ENCODE data around the gene ZCCHC14. TPM values are rescaled to one million over a fixed set of nuclear protein-coding genes. Genes with fewer than 3 reads are reported as not detected.

ZCCHC14 gene
- total and polyA plus RNA-seq, 4 donors = 6.6 to 42.5 (median 27.8) TPM

- ATAC-seq (ENCODE audit: low FRiP score) (no peak), DNase-seq (no peak)
- Histone ChIP-seq H3K4me3 (ENCODE audit: low read length in 2 of 2) (no peak overlapping the region), H3K9me3 (ENCODE audit: control insufficient read depth, low read length) (no peaks in the 10 kb centered on the region), H3K27ac (ENCODE audit: low read depth in 1 of 2, low read length in 2 of 2) (no peak overlapping the region), H3K4me1 (ENCODE audit: control insufficient read depth in 1 of 2, insufficient read depth in 2 of 2, low read length in 2 of 2) (peaks cover 0 to under 1% of the 10 kb centered on the region in 2 donors), H3K36me3 (ENCODE audit: control insufficient read depth in 1 of 2, insufficient read depth in 2 of 2, low read length in 1 of 2) (no peaks in the 10 kb centered on the region), H3K27me3 (ENCODE audit: control insufficient read depth in 1 of 2, insufficient read depth in 2 of 2, low read length in 1 of 2) (no peaks in the 10 kb centered on the region)
- intact Hi-C loops (cut with DNase I) = no loop called here
- 92% methylated on average over 14 of the region's 14 CpGs for WGBS, 2 donors
Measured at GRCh38 chr16:87453326-87453725, 39.5 kb downstream of the ZCCHC14 start.

DNA sequence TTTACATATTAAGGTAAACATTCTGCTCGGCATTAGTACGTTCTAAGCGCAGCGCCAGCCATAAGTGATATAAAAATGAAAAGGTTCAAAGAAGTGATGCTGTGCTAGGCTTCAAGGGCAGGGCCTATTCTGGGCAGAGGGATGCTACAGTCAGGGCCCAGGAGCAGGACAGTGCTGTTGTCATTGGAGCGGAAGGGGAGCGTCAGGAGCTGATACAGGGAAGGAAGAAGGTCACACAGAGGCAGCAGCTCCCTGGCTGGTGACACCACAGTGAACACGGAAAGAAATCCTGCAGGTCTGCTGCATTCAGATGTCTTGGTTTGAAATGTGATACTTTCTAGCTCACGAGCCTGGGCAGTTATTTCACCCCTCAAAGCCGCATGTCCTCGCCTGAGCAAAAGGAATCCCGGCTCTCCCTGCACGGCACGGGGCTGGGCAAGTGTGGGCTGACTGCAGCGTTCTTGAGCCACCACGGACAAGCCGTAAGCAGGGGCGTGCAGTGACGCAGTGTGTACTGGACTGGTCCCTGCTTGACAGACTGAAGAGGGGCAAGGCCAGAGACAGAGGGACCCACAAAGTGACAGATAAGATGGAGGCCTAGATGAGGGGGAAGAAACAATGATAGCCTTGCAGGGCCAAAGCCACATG, 41.1 kb downstream of the ZCCHC14 start:
- peak; percentile 19 for ATAC-seq (ENCODE audit: low FRiP score)
- no peak for DNase-seq
- H3K27me3 ChIP-seq (ENCODE audit: control insufficient read depth in 1 of 2, insufficient read depth in 2 of 2, low read length in 1 of 2) = no peaks in the 10 kb centered on the region
- 85 to 87% methylated on average over 18 of the region's 18 CpGs for WGBS, 2 donors
- peaks cover 0 to 2% of the 10 kb centered on the region in 2 donors for H3K4me1 ChIP-seq (ENCODE audit: control insufficient read depth in 1 of 2, insufficient read depth in 2 of 2, low read length in 2 of 2)
- H3K9me3 ChIP-seq (ENCODE audit: control insufficient read depth, low read length) = no peaks in the 10 kb centered on the region
- no peak overlapping the region for H3K27ac ChIP-seq (ENCODE audit: low read depth in 1 of 2, low read length in 2 of 2)
- H3K4me3 ChIP-seq (ENCODE audit: low read length in 2 of 2) = no peak overlapping the region
- H3K36me3 ChIP-seq (ENCODE audit: control insufficient read depth in 1 of 2, insufficient read depth in 2 of 2, low read length in 1 of 2) = no peaks in the 10 kb centered on the region
- intact Hi-C loops (cut with DNase I) = no loop called here

DNA sequence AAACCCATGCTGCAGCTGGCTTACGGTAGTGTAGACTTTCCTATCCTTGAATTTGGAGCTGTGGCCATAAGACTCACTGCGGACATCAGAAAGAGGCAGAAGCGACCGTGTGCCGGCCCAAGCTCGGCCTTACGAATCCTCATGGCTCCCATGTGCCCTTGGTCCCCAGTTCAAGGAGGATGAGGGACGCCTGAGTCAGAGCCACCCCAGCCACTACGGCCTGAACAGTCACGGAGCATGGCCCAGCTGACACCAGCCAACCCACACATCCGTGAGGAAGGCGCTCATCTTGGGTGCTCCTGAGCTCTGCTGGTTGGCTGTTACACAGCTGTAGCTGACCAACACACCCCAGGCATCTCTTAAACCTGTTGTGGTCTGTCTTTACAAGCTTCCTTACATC, 44.0 kb downstream of the ZCCHC14 start:
- intact Hi-C loops (cut with DNase I) = no loop called here
- no peaks in the 10 kb centered on the region for H3K9me3 ChIP-seq (ENCODE audit: control insufficient read depth, low read length)
- no peak overlapping the region for H3K27ac ChIP-seq (ENCODE audit: low read depth in 1 of 2, low read length in 2 of 2)
- 94 to 96% methylated on average over 12 of the region's 12 CpGs for WGBS, 2 donors
- peaks cover 0 to 2% of the 10 kb centered on the region in 2 donors for H3K4me1 ChIP-seq (ENCODE audit: control insufficient read depth in 1 of 2, insufficient read depth in 2 of 2, low read length in 2 of 2)
- H3K36me3 ChIP-seq (ENCODE audit: control insufficient read depth in 1 of 2, insufficient read depth in 2 of 2, low read length in 1 of 2) = no peaks in the 10 kb centered on the region
- H3K27me3 ChIP-seq (ENCODE audit: control insufficient read depth in 1 of 2, insufficient read depth in 2 of 2, low read length in 1 of 2) = no peaks in the 10 kb centered on the region
- ATAC-seq (ENCODE audit: low FRiP score) = no peak
- no peak overlapping the region for H3K4me3 ChIP-seq (ENCODE audit: low read length in 2 of 2)
- DNase-seq = no peak

DNA sequence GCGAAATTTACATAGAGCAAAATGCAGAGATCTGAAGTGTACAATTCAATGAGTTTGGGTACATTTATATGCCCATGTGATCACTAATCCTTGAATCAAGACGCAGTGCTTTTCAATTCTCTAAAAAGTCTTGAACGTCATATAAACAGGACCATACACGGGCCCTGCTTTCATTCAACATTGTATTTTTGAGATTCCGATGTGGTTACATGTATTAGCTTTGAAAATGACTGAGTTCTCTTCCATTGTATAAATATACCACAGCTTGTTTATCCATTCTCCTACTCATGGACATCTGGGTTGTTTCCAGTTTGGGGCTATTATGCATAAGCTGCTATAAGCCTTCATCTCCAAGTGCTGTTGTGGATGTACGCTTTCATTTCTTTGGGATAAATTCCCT, 45.5 kb downstream of the ZCCHC14 start:
- WGBS, 2 donors = 38 to 41% methylated on average over 6 of the region's 6 CpGs
- intact Hi-C loops (cut with DNase I) = no loop called here
- ATAC-seq (ENCODE audit: low FRiP score) (no peak), DNase-seq (no peak)
- H3K4me1 ChIP-seq (ENCODE audit: control insufficient read depth in 1 of 2, insufficient read depth in 2 of 2, low read length in 2 of 2) = peaks cover 1 to 2% of the 10 kb centered on the region in 2 donors
- peak overlapping the region in 1 of 2 donors; percentile 92 for H3K27ac ChIP-seq (ENCODE audit: low read depth in 1 of 2, low read length in 2 of 2)
- no peaks in the 10 kb centered on the region for H3K36me3 ChIP-seq (ENCODE audit: control insufficient read depth in 1 of 2, insufficient read depth in 2 of 2, low read length in 1 of 2)
- H3K27me3 ChIP-seq (ENCODE audit: control insufficient read depth in 1 of 2, insufficient read depth in 2 of 2, low read length in 1 of 2) = no peaks in the 10 kb centered on the region
- no peaks in the 10 kb centered on the region for H3K9me3 ChIP-seq (ENCODE audit: control insufficient read depth, low read length)
- no peak overlapping the region for H3K4me3 ChIP-seq (ENCODE audit: low read length in 2 of 2)

GRCh38 chr16:87446479-87446878, 46.3 kb downstream of the ZCCHC14 start:
- Histone ChIP-seq H3K9me3 (ENCODE audit: control insufficient read depth, low read length) (no peaks in the 10 kb centered on the region), H3K27me3 (ENCODE audit: control insufficient read depth in 1 of 2, insufficient read depth in 2 of 2, low read length in 1 of 2) (no peaks in the 10 kb centered on the region), H3K27ac (ENCODE audit: low read depth in 1 of 2, low read length in 2 of 2) (peak overlapping the region; percentile 68 to 92), H3K4me3 (ENCODE audit: low read length in 2 of 2) (no peak overlapping the region), H3K4me1 (ENCODE audit: control insufficient read depth in 1 of 2, insufficient read depth in 2 of 2, low read length in 2 of 2) (peaks cover 2 to 6% of the 10 kb centered on the region in 2 donors), H3K36me3 (ENCODE audit: control insufficient read depth in 1 of 2, insufficient read depth in 2 of 2, low read length in 1 of 2) (no peaks in the 10 kb centered on the region)
- ATAC-seq (ENCODE audit: low FRiP score) (no peak), DNase-seq (no peak)
- WGBS, 2 donors = 95 to 96% methylated on average over 7 of the region's 7 CpGs
- intact Hi-C loops (cut with DNase I) = no loop called here

DNA sequence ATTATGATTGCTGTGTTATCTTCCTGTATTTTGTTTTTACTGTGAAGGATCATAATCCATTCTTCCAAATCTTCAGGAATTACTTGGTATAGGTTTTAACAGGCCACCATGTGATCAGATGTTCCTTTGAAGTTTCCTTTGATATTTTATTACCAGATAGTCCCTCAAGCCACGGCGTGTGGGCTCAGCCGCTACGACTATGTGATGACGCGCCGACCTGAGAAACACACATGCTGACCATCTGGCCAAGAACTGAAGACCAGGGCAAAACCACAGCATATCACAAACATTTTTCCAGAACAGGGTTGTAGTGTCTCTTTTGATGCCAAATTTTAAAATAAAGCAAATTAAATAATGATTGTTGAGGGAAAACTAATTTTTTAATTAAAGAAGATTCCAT, 47.3 kb downstream of the ZCCHC14 start:
- no peaks in the 10 kb centered on the region for H3K36me3 ChIP-seq (ENCODE audit: control insufficient read depth in 1 of 2, insufficient read depth in 2 of 2, low read length in 1 of 2)
- intact Hi-C loops (cut with DNase I) = no loop called here

DNA sequence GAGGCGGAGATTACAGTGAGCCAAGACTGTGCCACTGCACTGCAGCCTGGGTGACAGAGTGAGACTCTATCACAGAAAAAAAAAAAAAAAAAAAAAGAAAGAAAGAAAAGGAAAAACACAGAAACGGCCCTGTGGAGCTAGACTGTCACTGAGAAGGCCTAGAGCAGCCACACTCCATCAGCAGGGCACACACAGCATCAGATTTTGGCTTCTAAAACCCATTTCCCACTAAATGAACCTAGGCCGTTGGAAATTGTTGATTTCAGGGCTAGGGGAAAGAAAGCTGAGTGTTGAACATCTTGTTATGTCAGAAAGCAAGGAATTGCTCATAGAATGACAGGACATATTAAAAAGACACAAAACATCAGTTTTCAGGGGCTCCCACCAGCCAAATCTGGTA, 48.9 kb downstream of the ZCCHC14 start:
- WGBS, 2 donors = 97 to 98% methylated on average over 3 of the region's 3 CpGs
- intact Hi-C loops (cut with DNase I) = no loop called here
- no peak overlapping the region for H3K4me3 ChIP-seq (ENCODE audit: low read length in 2 of 2)
- ATAC-seq (ENCODE audit: low FRiP score) (no peak), DNase-seq (no peak)
- H3K27me3 ChIP-seq (ENCODE audit: control insufficient read depth in 1 of 2, insufficient read depth in 2 of 2, low read length in 1 of 2) = no peaks in the 10 kb centered on the region
- peaks cover 2 to 6% of the 10 kb centered on the region in 2 donors for H3K4me1 ChIP-seq (ENCODE audit: control insufficient read depth in 1 of 2, insufficient read depth in 2 of 2, low read length in 2 of 2)
- no peak overlapping the region for H3K27ac ChIP-seq (ENCODE audit: low read depth in 1 of 2, low read length in 2 of 2)
- no peaks in the 10 kb centered on the region for H3K9me3 ChIP-seq (ENCODE audit: control insufficient read depth, low read length)
- H3K36me3 ChIP-seq (ENCODE audit: control insufficient read depth in 1 of 2, insufficient read depth in 2 of 2, low read length in 1 of 2) = no peaks in the 10 kb centered on the region

More for the DNA sequence above, 47.3 kb downstream of the ZCCHC14 start:
- Histone ChIP-seq H3K27ac (ENCODE audit: low read depth in 1 of 2, low read length in 2 of 2) (no peak overlapping the region), H3K27me3 (ENCODE audit: control insufficient read depth in 1 of 2, insufficient read depth in 2 of 2, low read length in 1 of 2) (no peaks in the 10 kb centered on the region), H3K9me3 (ENCODE audit: control insufficient read depth, low read length) (no peaks in the 10 kb centered on the region), H3K4me3 (ENCODE audit: low read length in 2 of 2) (no peak overlapping the region), H3K4me1 (ENCODE audit: control insufficient read depth in 1 of 2, insufficient read depth in 2 of 2, low read length in 2 of 2) (peaks cover 2 to 6% of the 10 kb centered on the region in 2 donors)
- ATAC-seq (ENCODE audit: low FRiP score) = no peak
- WGBS, 2 donors = 87 to 92% methylated on average over 7 of the region's 7 CpGs
- no peak for DNase-seq

DNA sequence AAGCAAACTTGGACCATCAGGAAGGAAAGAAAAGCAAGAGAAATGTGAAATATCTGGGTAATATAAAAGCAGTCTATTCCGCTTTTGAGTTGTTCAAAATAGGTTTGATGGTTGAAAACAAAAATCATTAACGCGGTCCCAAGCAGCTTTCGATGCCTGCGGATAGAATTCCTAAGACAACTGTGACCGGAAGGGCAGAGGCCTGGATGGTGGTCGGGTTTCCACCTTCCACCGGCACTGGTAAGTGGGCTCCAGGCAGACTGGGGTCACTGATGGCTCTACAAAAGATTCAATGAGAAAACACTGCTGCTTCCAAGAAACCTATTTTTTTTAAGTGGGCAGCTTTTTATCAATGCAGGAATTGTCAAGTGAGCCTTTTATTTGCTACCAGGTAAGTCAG, 49.8 kb downstream of the ZCCHC14 start:
- no peak for ATAC-seq (ENCODE audit: low FRiP score)
- no peaks in the 10 kb centered on the region for H3K9me3 ChIP-seq (ENCODE audit: control insufficient read depth, low read length)
- no peak overlapping the region for H3K4me3 ChIP-seq (ENCODE audit: low read length in 2 of 2)
- DNase-seq = no peak
- no peaks in the 10 kb centered on the region for H3K36me3 ChIP-seq (ENCODE audit: control insufficient read depth in 1 of 2, insufficient read depth in 2 of 2, low read length in 1 of 2)
- WGBS, 2 donors = 96% methylated on average over 8 of the region's 8 CpGs
- no peak overlapping the region for H3K27ac ChIP-seq (ENCODE audit: low read depth in 1 of 2, low read length in 2 of 2)
- H3K27me3 ChIP-seq (ENCODE audit: control insufficient read depth in 1 of 2, insufficient read depth in 2 of 2, low read length in 1 of 2) = no peaks in the 10 kb centered on the region
- peaks cover 0 to 6% of the 10 kb centered on the region in 2 donors for H3K4me1 ChIP-seq (ENCODE audit: control insufficient read depth in 1 of 2, insufficient read depth in 2 of 2, low read length in 2 of 2)
- intact Hi-C loops (cut with DNase I) = no loop called here

DNA sequence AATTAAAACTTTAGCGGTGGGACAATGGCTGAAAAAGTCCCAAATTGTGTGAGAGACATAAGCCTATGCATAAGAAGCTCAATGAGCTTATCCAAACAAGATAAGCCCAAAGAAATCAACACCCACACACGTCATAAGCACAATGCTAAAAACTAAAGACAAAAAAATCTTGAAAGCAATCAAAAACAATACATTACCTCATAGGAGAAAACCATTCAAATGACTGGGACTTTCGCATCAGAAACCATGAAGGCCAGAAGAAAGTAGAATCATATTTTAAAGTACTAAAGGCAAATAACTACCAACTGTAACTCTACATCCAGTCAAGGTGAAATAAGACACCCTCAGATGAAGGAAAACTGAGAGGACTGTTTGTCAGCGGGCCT, 50.2 kb downstream of the ZCCHC14 start:
- Histone ChIP-seq H3K27me3 (ENCODE audit: control insufficient read depth in 1 of 2, insufficient read depth in 2 of 2, low read length in 1 of 2) (no peaks in the 10 kb centered on the region), H3K36me3 (ENCODE audit: control insufficient read depth in 1 of 2, insufficient read depth in 2 of 2, low read length in 1 of 2) (no peaks in the 10 kb centered on the region), H3K4me3 (ENCODE audit: low read length in 2 of 2) (no peak overlapping the region), H3K27ac (ENCODE audit: low read depth in 1 of 2, low read length in 2 of 2) (no peak overlapping the region), H3K9me3 (ENCODE audit: control insufficient read depth, low read length) (no peaks in the 10 kb centered on the region), H3K4me1 (ENCODE audit: control insufficient read depth in 1 of 2, insufficient read depth in 2 of 2, low read length in 2 of 2) (peaks cover 0 to 6% of the 10 kb centered on the region in 2 donors)
- intact Hi-C loops (cut with DNase I) = no loop called here
- DNase-seq (no peak), ATAC-seq (ENCODE audit: low FRiP score) (no peak)
- WGBS, 2 donors = 53 to 58% methylated on average over 4 of the region's 4 CpGs

Data from aorta (tissue), 5 donors.